ENCODE data around the gene DOCK4.

- TF ChIP-seq, protein P1, sequence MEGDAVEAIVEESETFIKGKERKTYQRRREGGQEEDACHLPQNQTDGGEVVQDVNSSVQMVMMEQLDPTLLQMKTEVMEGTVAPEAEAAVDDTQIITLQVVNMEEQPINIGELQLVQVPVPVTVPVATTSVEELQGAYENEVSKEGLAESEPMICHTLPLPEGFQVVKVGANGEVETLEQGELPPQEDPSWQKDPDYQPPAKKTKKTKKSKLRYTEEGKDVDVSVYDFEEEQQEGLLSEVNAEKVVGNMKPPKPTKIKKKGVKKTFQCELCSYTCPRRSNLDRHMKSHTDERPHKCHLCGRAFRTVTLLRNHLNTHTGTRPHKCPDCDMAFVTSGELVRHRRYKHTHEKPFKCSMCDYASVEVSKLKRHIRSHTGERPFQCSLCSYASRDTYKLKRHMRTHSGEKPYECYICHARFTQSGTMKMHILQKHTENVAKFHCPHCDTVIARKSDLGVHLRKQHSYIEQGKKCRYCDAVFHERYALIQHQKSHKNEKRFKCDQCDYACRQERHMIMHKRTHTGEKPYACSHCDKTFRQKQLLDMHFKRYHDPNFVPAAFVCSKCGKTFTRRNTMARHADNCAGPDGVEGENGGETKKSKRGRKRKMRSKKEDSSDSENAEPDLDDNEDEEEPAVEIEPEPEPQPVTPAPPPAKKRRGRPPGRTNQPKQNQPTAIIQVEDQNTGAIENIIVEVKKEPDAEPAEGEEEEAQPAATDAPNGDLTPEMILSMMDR (IDR thresholded peaks at IDR 0.05): no peak
- TF ChIP-seq POLR2A (IDR thresholded peaks at IDR 0.05): no peak
These were observed 334.9 kb downstream of the DOCK4 start for GRCh38 chr7:111871283-111871682.
